Psoas muscle (tissue), 8 donors: Measurements from ENCODE around the gene AIF1. TPM values are rescaled to one million over a fixed set of nuclear protein-coding genes. Genes with fewer than 3 reads are reported as not detected.

Experiments used
- ATAC-seq, 4 donors: fragments of 200-7000 bp; cut with Tn5 transposase; one replicate each; pipeline ENCODE4 v1.9.1; 2020; ENCODE audit warnings: moderate library complexity in 3 of 4, mild to moderate bottlenecking in 2 of 4
- DNase-seq, 2 donors: peaks; one replicate each; pipeline ENCODE4 v3.0.0-alpha.2; 2020
- H3K27ac ChIP-seq: fragments of 200-600 bp; one replicate; pipeline ENCODE4 v1.8.0; 2022
- H3K27me3 ChIP-seq, 3 donors: fragments of 200-600 bp in 1 of 3; one replicate each; pipeline versions ENCODE4 v1.6.1 to v1.8.0; 2013 to 2022; ENCODE audit warnings: low read length in 2 of 3, mild to moderate bottlenecking in 2 of 3, moderate library complexity in 1 of 3; ENCODE audit not compliant: insufficient read depth in 3 of 3
- H3K36me3 ChIP-seq, 2 donors: fragments of 200-600 bp in 1 of 2; one replicate each; pipeline versions ENCODE4 v1.6.1 to v1.8.0; 2013 to 2022; ENCODE audit warnings: low read depth in 1 of 2, mild to moderate bottlenecking in 1 of 2, moderate library complexity in 1 of 2; ENCODE audit not compliant: insufficient read depth in 1 of 2
- H3K4me1 ChIP-seq: fragments of 200-600 bp; one replicate; pipeline ENCODE4 v1.8.0; 2022
- H3K4me3 ChIP-seq: fragments of 200-600 bp; one replicate; pipeline ENCODE4 v1.8.0; 2022; ENCODE audit warnings: mild to moderate bottlenecking
- H3K9me3 ChIP-seq: fragments of 200-600 bp; one replicate; pipeline ENCODE4 v1.8.0; 2022
- WGBS, 3 donors: extraction: QIAGEN DNeasy Blood & Tissue Kit; methylation state at CpG; one replicate each; pipeline versions ENCODE4 v1.1.6 to v1.1.7; 2013; 5-methylcytosine and 5-hydroxymethylcytosine counted together
- intact Hi-C, 2 donors: fragments of 100-400 bp; cut with DNase I; formaldehyde crosslinking; loops; one replicate each; pipeline versions ENCODE4 v1.11.0 to v1.14.2; 2022
- polyA plus RNA-seq, 3 donors: library from polyadenylated mRNA; stranded (reverse); fragments of 200-250 nt; gene quantifications; one replicate each; pipeline ENCODE4 v1.2.3, GENCODE V29; 2013
- total RNA-seq, 4 donors: library from RNA; stranded (reverse); fragmentation: NEBNext Ultra II Directional in 2 of 4; extraction: Animal tissue kit (Norgen Biotek cat#: 25700) in 2 of 4; gene quantifications; one replicate each; pipeline versions ENCODE4 v1.2.1 to v1.2.4, GENCODE V29; 2021 to 2023
- TF ChIP-seq, protein P1 (sequence below): fragments of 200-600 bp; IDR thresholded peaks from one replicate; pipeline ENCODE4 v1.8.0; 2022; ENCODE audit warnings: antibody characterized with exemption
- donor health status: healthy with polysubstance abuse.
- donor health status: DM: no; HTN: no; CAD: no; lungs with moderate emphysema.
- donor health status: Bipolar disorder and iron deficiency.
- donor health status: healthy.
- donor health status: DM: yes; HTN: yes; CAD: no.
- donor health status: DM: no; HTN: no; CAD: no.
- donor health status: DM: no; HTN: no; CAD: no.
- donor health status: DM: yes; HTN: yes; CAD: no.

Gene AIF1
- total and polyA plus RNA-seq, 7 donors, result 2.6 to 11.3 (median 4.9) TPM

DNA sequence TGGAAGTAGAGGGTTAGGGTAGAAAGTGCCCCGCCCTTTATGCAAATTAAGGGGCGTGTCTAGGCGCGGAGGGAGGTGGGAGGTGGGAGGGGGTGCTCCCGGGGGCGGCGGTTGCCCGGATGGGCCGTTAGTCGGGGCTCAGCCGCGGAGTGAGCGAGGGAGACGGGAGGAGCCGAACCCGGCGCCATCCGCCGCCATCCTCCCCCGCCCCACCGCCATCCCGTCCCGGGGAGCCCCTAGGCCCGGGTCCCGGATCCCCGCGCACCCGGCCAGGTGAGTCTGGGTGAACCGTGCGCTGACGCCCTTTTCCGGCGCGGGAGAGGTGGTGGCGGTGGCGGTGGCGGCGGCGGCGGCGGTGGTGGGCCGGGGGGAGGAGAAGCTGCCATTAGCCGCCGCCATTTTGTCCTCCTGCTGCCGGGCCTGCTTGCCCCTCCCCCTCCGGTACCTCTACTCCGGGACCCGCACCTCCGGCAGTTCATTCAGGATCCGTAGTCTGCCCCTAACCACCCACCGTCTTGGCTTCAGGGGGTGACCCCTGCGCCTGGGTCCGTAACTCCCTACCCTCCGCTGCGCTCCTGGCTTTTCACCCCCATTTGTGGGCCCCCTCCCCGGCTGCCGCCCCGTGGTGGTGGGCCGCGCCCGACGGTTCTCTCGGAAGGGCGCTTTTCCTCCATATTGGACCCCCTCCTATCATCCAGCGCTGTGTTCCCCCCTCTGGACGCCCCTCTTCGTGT, 5.7 kb downstream of the AIF1 start, which contains the start of gene PRRC2A:
TSS of gene PRRC2A (plus strand) at position 130 of the 734 bp plus-strand sequence. CDS start 2,075 bp downstream, outside the sequence.
- peaks cover 16% of the 10 kb centered on the region for H3K4me1 ChIP-seq
- H3K27me3 ChIP-seq, result no peaks in the 10 kb centered on the region
- 0 to 2% (median 1%) methylated on average over 30 to 67 of the region's 67 CpGs for WGBS, 3 donors
- ATAC-seq (peak; percentile 58 to 71 (median 64)), DNase-seq (no peak)
- intact Hi-C loops, result loop anchor here in 1 of 2 donors (2.0 kb wide), 1 partner anchor 32 kb away; the partner anchor contains the start of gene BAG6
- H3K27ac ChIP-seq, result peak within 1 kb of the TSS; percentile 96
- TF ChIP-seq, protein P1, sequence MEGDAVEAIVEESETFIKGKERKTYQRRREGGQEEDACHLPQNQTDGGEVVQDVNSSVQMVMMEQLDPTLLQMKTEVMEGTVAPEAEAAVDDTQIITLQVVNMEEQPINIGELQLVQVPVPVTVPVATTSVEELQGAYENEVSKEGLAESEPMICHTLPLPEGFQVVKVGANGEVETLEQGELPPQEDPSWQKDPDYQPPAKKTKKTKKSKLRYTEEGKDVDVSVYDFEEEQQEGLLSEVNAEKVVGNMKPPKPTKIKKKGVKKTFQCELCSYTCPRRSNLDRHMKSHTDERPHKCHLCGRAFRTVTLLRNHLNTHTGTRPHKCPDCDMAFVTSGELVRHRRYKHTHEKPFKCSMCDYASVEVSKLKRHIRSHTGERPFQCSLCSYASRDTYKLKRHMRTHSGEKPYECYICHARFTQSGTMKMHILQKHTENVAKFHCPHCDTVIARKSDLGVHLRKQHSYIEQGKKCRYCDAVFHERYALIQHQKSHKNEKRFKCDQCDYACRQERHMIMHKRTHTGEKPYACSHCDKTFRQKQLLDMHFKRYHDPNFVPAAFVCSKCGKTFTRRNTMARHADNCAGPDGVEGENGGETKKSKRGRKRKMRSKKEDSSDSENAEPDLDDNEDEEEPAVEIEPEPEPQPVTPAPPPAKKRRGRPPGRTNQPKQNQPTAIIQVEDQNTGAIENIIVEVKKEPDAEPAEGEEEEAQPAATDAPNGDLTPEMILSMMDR, result no peak
- H3K4me3 ChIP-seq, result peak within 1 kb of the TSS; percentile 88
- H3K36me3 ChIP-seq, result peaks cover 14 to 39% of the 10 kb centered on the region in 2 donors
- no peaks in the 10 kb centered on the region for H3K9me3 ChIP-seq

- DNase-seq, result no peak
- no peak for ATAC-seq
- Histone ChIP-seq H3K9me3 (no peaks in the 10 kb centered on the region), H3K4me3 (peak overlapping the region; percentile 88), H3K27me3 (no peaks in the 10 kb centered on the region), H3K36me3 (peaks cover 15 to 46% of the 10 kb centered on the region in 2 donors), H3K27ac (peak overlapping the region; percentile 96), H3K4me1 (peaks cover 16% of the 10 kb centered on the region)
- intact Hi-C loops, result loop anchor here in 1 of 2 donors (2.0 kb wide), 1 partner anchor 31 kb away; the partner anchor contains the start of gene BAG6
- 13 to 17% (median 16%) methylated on average over 15 of the region's 15 CpGs for WGBS, 3 donors
- TF ChIP-seq, protein P1, result no peak
Measured at GRCh38 chr6:31621320-31621939, 6.4 kb downstream of the AIF1 start.

DNA sequence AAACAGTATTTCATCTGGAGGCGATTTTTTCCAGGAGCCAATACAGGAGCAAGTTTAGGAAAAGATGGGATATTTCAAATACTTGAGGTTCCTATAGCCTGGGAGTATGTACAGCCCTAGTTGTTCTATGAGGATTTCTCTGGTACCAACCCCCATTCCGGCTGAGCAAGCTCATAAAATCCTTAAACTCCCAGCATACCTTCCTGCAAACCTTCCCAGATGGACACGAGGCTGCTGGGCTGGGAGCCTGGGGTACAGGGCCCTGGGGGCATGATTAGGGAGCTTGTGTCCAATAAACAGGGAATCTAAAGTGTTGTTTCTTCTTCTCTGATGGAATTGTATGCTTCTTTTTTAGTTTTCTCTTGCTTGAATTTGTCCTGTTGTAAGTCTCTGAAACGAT, 7.0 kb downstream of the AIF1 start:
- WGBS, 3 donors, result 23 to 33% (median 30%) methylated on average over 4 of the region's 4 CpGs
- intact Hi-C loops, result loop anchor here (2.0 kb wide), 2 partner anchors 29 to 31 kb away; partner anchors contain the start of gene BAG6 (in 1 of the 2)

DNA sequence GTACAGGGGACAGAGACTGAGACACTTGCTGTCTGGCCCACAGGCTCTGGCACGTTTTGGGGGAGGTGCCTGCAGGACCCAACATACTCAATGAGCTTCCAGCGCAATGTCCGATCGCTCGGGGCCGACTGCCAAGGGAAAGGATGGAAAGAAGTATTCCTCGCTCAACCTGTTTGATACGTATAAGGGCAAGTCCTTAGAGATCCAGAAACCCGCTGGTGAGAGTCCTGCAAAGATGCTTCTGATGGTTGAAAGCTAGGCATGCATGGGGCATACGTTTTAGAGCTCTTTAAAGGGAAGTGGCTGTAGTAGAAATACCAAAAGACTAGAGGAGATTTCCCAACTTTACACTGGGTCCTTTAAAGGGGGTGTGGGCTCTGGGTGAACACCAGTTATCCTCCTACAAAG, 7.7 kb downstream of the AIF1 start:
- TF ChIP-seq, protein P1, result no peak
- Histone ChIP-seq H3K9me3 (no peaks in the 10 kb centered on the region), H3K4me3 (no peak overlapping the region), H3K36me3 (peaks cover 18 to 58% of the 10 kb centered on the region in 2 donors), H3K27me3 (no peaks in the 10 kb centered on the region), H3K4me1 (peaks cover 16% of the 10 kb centered on the region), H3K27ac (no peak overlapping the region)
- 58 to 69% (median 59%) methylated on average over 10 of the region's 10 CpGs for WGBS, 3 donors
- ATAC-seq (no peak), DNase-seq (no peak)
- intact Hi-C loops, result loop anchor here in 1 of 2 donors (2.0 kb wide), 1 partner anchor 28 kb away; no protein-coding TSS in a partner anchor

More for the DNA sequence above, 7.0 kb downstream of the AIF1 start:
- Histone ChIP-seq H3K9me3 (no peaks in the 10 kb centered on the region), H3K27me3 (no peaks in the 10 kb centered on the region), H3K4me1 (peaks cover 16% of the 10 kb centered on the region), H3K27ac (peak overlapping the region; percentile 96), H3K36me3 (peaks cover 15 to 51% of the 10 kb centered on the region in 2 donors), H3K4me3 (peak overlapping the region; percentile 88)
- DNase-seq (no peak), ATAC-seq (no peak)
- TF ChIP-seq, protein P1, result no peak
